WTC11 (cell line): Measurements from ENCODE around the gene RGS9BP.

Source experiments
- CTCF ChIP-seq: fragments of 200-600 bp; IDR thresholded peaks from 2 replicates; pipeline ENCODE4 v1.8.0; 2022; ENCODE audit warnings: antibody characterized with exemption
- ELF4 ChIP-seq: sonication (generic); formaldehyde crosslinking; IDR thresholded peaks from 2 replicates; pipeline ENCODE4 v1.8.1; 2022; ENCODE audit warnings: low read depth, mild to moderate bottlenecking, moderate library complexity, missing genetic modification reagents
- IRF2 ChIP-seq: sonication (generic); formaldehyde crosslinking; IDR thresholded peaks from 2 replicates; pipeline ENCODE4 v1.8.0; 2022; ENCODE audit warnings: low read depth, missing genetic modification reagents, borderline replicate concordance
- MAX ChIP-seq: sonication (generic); formaldehyde crosslinking; IDR thresholded peaks from 2 replicates; pipeline ENCODE4 v1.8.0; 2022; ENCODE audit warnings: mild to moderate bottlenecking, missing genetic modification reagents
- OVOL2 ChIP-seq: fragments of 250-450 bp; sonication (Bioruptor Pico); IDR thresholded peaks from 2 replicates; pipeline ENCODE4 v1.9.0; 2021; ENCODE audit warnings: mild to moderate bottlenecking, borderline replicate concordance
- ZBTB43 ChIP-seq: sonication (generic); formaldehyde crosslinking; IDR thresholded peaks from 2 replicates; pipeline ENCODE4 v1.8.1; 2023; ENCODE audit warnings: mild to moderate bottlenecking, missing genetic modification reagents

- TF ChIP-seq CTCF (no peak), MAX (CRISPR knock-in tag) (no peak), ZBTB43 (CRISPR knock-in tag) (no peak), IRF2 (CRISPR knock-in tag) (no peak), ELF4 (CRISPR knock-in tag) (no peak), OVOL2 (CRISPR knock-in tag) (no peak)
Measured at GRCh38 chr19:32669310-32669709, 6.3 kb upstream of the RGS9BP start.
